ENCODE results near the gene TRIM32. TPM values are rescaled to one million over a fixed set of nuclear protein-coding genes. Genes with fewer than 3 reads are reported as not detected.

TRIM32 gene
- polyA plus RNA-seq, 1 of the 3 experiments (the other 2 are of a cell fraction) = 10.2 TPM

GRCh38 chr9:116706310-116707290 lies 19.5 kb downstream of the TRIM32 start (continued):
- no peak for TF ChIP-seq NFIC (IDR thresholded peaks at IDR 0.05; ENCODE audit: borderline replicate concordance)

- WGBS (ENCODE audit: low lambda C conversion rate) = 84% methylated on average over 3 of the region's 3 CpGs
Observed at GRCh38 chr9:116712781-116713180, 25.7 kb downstream of the TRIM32 start.

DNA sequence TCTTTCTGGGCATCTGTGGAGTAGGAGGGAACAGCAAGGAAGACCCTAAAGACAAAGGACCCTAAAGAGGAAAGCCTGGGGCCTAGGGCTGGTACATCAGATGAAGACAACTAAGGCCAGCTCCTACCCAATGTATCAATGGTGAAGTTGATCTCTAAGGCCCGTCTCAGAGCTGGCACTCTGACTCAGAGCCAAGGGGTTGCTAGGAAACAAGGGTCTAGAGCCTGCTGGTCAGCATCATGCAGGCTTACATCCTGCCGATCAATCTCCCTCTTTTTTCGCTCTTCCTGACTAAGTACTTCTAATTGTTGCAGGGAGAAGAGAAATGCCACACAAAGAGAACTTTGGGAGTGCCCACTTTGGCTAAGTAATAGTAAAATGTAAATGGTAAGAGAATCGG lies 26.2 kb downstream of the TRIM32 start:
- POLR2A ChIA-PET = no interaction called here
- no peaks in the 10 kb centered on the region for H3K9me2 ChIP-seq
- WGBS (ENCODE audit: low lambda C conversion rate) = 74% methylated on average over 4 of the region's 4 CpGs
- no peak overlapping the region for H3K9ac ChIP-seq
- no peak overlapping the region for H2AFZ ChIP-seq (ENCODE audit: low read depth)
- no peaks in the 10 kb centered on the region for H3K27me3 ChIP-seq (ENCODE audit: insufficient read depth)
- peaks cover 0 to 9% of the 10 kb centered on the region in 2 experiments; a peak in 1 of 4 replicates for H3K4me1 ChIP-seq (ENCODE audit: control insufficient read depth in 1 of 2, insufficient read depth in 2 of 2, low read depth in 1 of 2, low read length in 1 of 2)
- CTCF ChIA-PET = interaction anchor here (1.4 to 2.2 kb wide), 2 partner anchors 8 to 23 kb away, joined by 3 to 9 read pairs; no protein-coding TSS in a partner anchor
- H3K9me3 ChIP-seq = no peaks in the 10 kb centered on the region
- H4K20me1 ChIP-seq (ENCODE audit: insufficient read depth) = no peaks in the 10 kb centered on the region
- H3K4me3 ChIP-seq (ENCODE audit: low read depth in 2 of 2, low read length in 1 of 2) = no peak overlapping the region
- no peaks in the 10 kb centered on the region for H3F3A ChIP-seq (replicated peaks; ENCODE audit: insufficient read depth)
- H3K79me2 ChIP-seq (ENCODE audit: insufficient read depth) = no peaks in the 10 kb centered on the region
- H3K4me2 ChIP-seq = no peak overlapping the region
- DNase-seq = no peak
- H3K27ac ChIP-seq (ENCODE audit: low read depth in 2 of 2, low read length in 1 of 2) = no peak overlapping the region
- H3K36me3 ChIP-seq (replicated peaks in 1 of 2; ENCODE audit: control insufficient read depth in 1 of 2, insufficient read depth in 2 of 2, low read length in 1 of 2) = peaks cover 0 to 2% of the 10 kb centered on the region in 2 experiments
- TF ChIP-seq FOXM1 (IDR thresholded peaks at IDR 0.05; ENCODE audit: low read depth) (no peak), RAD21 (IDR thresholded peaks at IDR 0.05; ENCODE audit: low read length) (no peak), EP300 (IDR thresholded peaks at IDR 0.05; ENCODE audit: borderline replicate concordance in 1 of 2, low read depth in 1 of 2, low read length in 1 of 2) (no peak), NFIC (IDR thresholded peaks at IDR 0.05; ENCODE audit: borderline replicate concordance) (no peak), ZBTB33 (IDR thresholded peaks at IDR 0.05; ENCODE audit: borderline replicate concordance, low read depth) (no peak), FOSL2 (IDR thresholded peaks at IDR 0.05; ENCODE audit: borderline replicate concordance, low read depth) (no peak), YY1 (IDR thresholded peaks at IDR 0.05; ENCODE audit: low read depth) (no peak), RXRA (IDR thresholded peaks at IDR 0.05; ENCODE audit: borderline replicate concordance, low read depth) (no peak), ELF1 (IDR thresholded peaks at IDR 0.05) (no peak), GATA2 (CRISPR knock-in tag; IDR thresholded peaks at IDR 0.05) (no peak), USF2 (IDR thresholded peaks at IDR 0.05; ENCODE audit: borderline replicate concordance, low read depth, low read length) (no peak)

More at GRCh38 chr9:116712781-116713180, 25.7 kb downstream of the TRIM32 start:
- H3K9me2 ChIP-seq = no peaks in the 10 kb centered on the region
- H3K27ac ChIP-seq (ENCODE audit: low read depth in 2 of 2, low read length in 1 of 2) = no peak overlapping the region
- no peak overlapping the region for H3K4me3 ChIP-seq (ENCODE audit: low read depth in 2 of 2, low read length in 1 of 2)
- H3K4me2 ChIP-seq = no peak overlapping the region
- H3K4me1 ChIP-seq (ENCODE audit: control insufficient read depth in 1 of 2, insufficient read depth in 2 of 2, low read depth in 1 of 2, low read length in 1 of 2) = peaks cover 0 to 9% of the 10 kb centered on the region in 2 experiments; a peak in 1 of 4 replicates
- TF ChIP-seq NRF1 (IDR thresholded peaks at IDR 0.05; ENCODE audit: low read depth, low read length) (no peak), GABPA (IDR thresholded peaks at IDR 0.05; ENCODE audit: low read depth) (no peak), TCF12 (IDR thresholded peaks at IDR 0.05) (no peak), CHD2 (IDR thresholded peaks at IDR 0.05; ENCODE audit: low read length, partially characterized antibody) (no peak), MEF2A (IDR thresholded peaks at IDR 0.05; ENCODE audit: borderline replicate concordance, low read depth) (no peak), TAF1 (IDR thresholded peaks at IDR 0.05; ENCODE audit: borderline replicate concordance, low read depth, low read length) (no peak), RAD21 (IDR thresholded peaks at IDR 0.05; ENCODE audit: low read length) (no peak), EP300 (IDR thresholded peaks at IDR 0.05; ENCODE audit: borderline replicate concordance in 1 of 2, low read depth in 1 of 2, low read length in 1 of 2) (no peak), IRF3 (IDR thresholded peaks at IDR 0.05; ENCODE audit: low read depth, low read length) (no peak), JUND (IDR thresholded peaks at IDR 0.05) (no peak), FOXJ3 (CRISPR knock-in tag; IDR thresholded peaks at IDR 0.05) (no peak), FOXM1 (IDR thresholded peaks at IDR 0.05; ENCODE audit: low read depth) (no peak)
- TF ChIP-seq, protein P1, sequence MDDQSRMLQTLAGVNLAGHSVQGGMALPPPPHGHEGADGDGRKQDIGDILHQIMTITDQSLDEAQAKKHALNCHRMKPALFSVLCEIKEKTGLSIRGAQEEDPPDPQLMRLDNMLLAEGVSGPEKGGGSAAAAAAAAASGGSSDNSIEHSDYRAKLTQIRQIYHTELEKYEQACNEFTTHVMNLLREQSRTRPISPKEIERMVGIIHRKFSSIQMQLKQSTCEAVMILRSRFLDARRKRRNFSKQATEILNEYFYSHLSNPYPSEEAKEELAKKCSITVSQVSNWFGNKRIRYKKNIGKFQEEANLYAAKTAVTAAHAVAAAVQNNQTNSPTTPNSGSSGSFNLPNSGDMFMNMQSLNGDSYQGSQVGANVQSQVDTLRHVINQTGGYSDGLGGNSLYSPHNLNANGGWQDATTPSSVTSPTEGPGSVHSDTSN (IDR thresholded peaks at IDR 0.05) = no peak
- H3K9me3 ChIP-seq = no peaks in the 10 kb centered on the region
- DNase-seq = no peak
- H3F3A ChIP-seq (replicated peaks; ENCODE audit: insufficient read depth) = no peaks in the 10 kb centered on the region
- H3K27me3 ChIP-seq (ENCODE audit: insufficient read depth) = no peaks in the 10 kb centered on the region
- no peaks in the 10 kb centered on the region for H3K79me2 ChIP-seq (ENCODE audit: insufficient read depth)
- H3K36me3 ChIP-seq (replicated peaks in 1 of 2; ENCODE audit: control insufficient read depth in 1 of 2, insufficient read depth in 2 of 2, low read length in 1 of 2) = peaks cover 0 to 2% of the 10 kb centered on the region in 2 experiments
- H3K9ac ChIP-seq = no peak overlapping the region
- POLR2A ChIA-PET = no interaction called here
- CTCF ChIA-PET = interaction anchor here (1.4 to 2.2 kb wide), 2 partner anchors 7 to 24 kb away, joined by 3 to 9 read pairs; no protein-coding TSS in a partner anchor
- no peaks in the 10 kb centered on the region for H4K20me1 ChIP-seq (ENCODE audit: insufficient read depth)
- H2AFZ ChIP-seq (ENCODE audit: low read depth) = no peak overlapping the region
